Measurements from ENCODE around the gene VEZT. TPM values are rescaled to one million over a fixed set of nuclear protein-coding genes. Genes with fewer than 3 reads are reported as not detected.
"Not testable (repeated sequence)": the region's sequence is repeated elsewhere in the genome, so short reads cannot be mapped to it uniquely, and the experiment has no call there.

Gene VEZT
- total RNA-seq, 4 donors from 2014 or later = 55.2 to 130 (median 85.5) TPM

DNA sequence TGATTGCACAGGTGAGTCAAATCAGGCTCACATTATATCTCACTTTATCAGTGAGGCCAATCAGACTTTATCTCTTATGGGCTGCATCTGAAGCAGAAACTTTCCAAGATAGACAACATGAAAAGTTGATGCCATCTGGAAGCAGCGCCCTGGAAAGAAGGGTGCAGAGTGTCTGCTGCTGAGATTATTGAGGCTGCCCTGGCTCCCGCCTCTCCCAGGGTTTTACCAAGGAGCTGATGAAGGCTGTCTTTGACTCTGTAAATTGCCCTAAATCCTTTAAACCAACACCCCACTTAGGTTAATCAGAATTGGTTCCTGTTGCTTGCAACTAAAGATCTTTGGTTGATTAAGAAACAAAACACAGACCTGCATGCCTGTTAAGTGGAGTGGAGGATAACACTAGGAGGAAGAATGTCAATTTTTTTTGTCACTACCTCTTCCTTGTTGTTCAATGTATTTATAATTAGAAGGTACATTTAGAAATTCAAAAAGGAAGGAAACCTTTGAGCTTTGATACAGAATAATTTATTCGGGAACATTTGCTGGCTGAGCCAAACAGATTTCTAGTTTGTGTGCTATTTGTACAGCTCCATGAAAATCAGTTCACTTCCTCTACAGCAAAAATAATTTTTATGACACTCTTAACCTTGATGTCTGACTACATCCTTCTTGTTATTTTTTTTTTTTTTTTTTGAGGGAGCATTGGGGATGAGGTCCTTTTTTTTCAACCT is 104.1 kb downstream of the VEZT start:
- Histone ChIP-seq H3K4me3 (no peak overlapping the region), H3K36me3 (no peaks in the 10 kb centered on the region), H3K27me3 (no peaks in the 10 kb centered on the region), H3K4me1 (no peaks in the 10 kb centered on the region), H3K27ac (no peak overlapping the region), H3K9me3 (no peaks in the 10 kb centered on the region)
- WGBS, 2 donors (ENCODE audit: low coverage in 1 of 2) = 50 to 60% methylated on average over 1 to 3 of the region's 3 CpGs
- DNase-seq = no peak
- in situ Hi-C loops (cut with MboI; ENCODE audit: low pct_ligation_motif_present in 1 of 4, low pct_unique_long_range_greater_than_20kb in 1 of 4, low sequenced_read_pairs in 3 of 4) (no loop called here), intact Hi-C loops (cut with DNase I; ENCODE audit: low total_unique reads) (no loop called here)
- TF ChIP-seq, protein P1, sequence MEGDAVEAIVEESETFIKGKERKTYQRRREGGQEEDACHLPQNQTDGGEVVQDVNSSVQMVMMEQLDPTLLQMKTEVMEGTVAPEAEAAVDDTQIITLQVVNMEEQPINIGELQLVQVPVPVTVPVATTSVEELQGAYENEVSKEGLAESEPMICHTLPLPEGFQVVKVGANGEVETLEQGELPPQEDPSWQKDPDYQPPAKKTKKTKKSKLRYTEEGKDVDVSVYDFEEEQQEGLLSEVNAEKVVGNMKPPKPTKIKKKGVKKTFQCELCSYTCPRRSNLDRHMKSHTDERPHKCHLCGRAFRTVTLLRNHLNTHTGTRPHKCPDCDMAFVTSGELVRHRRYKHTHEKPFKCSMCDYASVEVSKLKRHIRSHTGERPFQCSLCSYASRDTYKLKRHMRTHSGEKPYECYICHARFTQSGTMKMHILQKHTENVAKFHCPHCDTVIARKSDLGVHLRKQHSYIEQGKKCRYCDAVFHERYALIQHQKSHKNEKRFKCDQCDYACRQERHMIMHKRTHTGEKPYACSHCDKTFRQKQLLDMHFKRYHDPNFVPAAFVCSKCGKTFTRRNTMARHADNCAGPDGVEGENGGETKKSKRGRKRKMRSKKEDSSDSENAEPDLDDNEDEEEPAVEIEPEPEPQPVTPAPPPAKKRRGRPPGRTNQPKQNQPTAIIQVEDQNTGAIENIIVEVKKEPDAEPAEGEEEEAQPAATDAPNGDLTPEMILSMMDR (IDR thresholded peaks at IDR 0.05) = no peak
- no peak for TF ChIP-seq POLR2AphosphoS5 (IDR thresholded peaks at IDR 0.05)
- TF ChIP-seq EP300 (IDR thresholded peaks at IDR 0.05; ENCODE audit: low read depth) = no peak
- TF ChIP-seq POLR2A (IDR thresholded peaks at IDR 0.05) = no peak

DNA sequence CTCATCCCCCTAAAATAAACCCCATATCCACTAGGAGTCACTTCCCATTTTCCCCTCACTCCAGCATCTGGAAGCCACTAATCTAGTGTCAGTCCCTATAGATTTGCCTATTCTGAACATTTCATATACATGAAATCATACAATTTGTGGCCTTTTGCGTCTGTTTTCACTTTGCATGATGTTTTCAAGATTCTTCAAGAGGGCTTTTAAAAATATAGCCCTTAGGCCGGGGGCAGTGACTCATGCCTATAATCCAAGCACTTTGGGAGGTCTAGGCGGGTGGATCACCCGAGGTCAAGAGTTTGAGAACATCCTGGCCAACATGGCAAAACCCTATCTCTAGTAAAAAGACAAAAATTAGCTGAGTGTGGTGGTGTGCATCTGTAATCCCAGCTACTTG is 104.7 kb downstream of the VEZT start:
- Histone ChIP-seq H3K9me3 (no peaks in the 10 kb centered on the region), H3K27me3 (no peaks in the 10 kb centered on the region), H3K4me3 (no peak overlapping the region), H3K4me1 (no peaks in the 10 kb centered on the region), H3K36me3 (no peaks in the 10 kb centered on the region), H3K27ac (no peak overlapping the region)
- in situ Hi-C loops (cut with MboI; ENCODE audit: low pct_ligation_motif_present in 1 of 4, low pct_unique_long_range_greater_than_20kb in 1 of 4, low sequenced_read_pairs in 3 of 4) (no loop called here), intact Hi-C loops (cut with DNase I; ENCODE audit: low total_unique reads) (no loop called here)
- no peak for TF ChIP-seq EP300 (IDR thresholded peaks at IDR 0.05; ENCODE audit: low read depth)
- no peak for TF ChIP-seq POLR2AphosphoS5 (IDR thresholded peaks at IDR 0.05)
- TF ChIP-seq POLR2A (IDR thresholded peaks at IDR 0.05) = no peak
- TF ChIP-seq, protein P1 (IDR thresholded peaks at IDR 0.05) = no peak
- WGBS, 2 donors (ENCODE audit: low coverage in 1 of 2) = 79 to 85% methylated on average over 2 to 4 of the region's 4 CpGs
- no peak for DNase-seq

DNA sequence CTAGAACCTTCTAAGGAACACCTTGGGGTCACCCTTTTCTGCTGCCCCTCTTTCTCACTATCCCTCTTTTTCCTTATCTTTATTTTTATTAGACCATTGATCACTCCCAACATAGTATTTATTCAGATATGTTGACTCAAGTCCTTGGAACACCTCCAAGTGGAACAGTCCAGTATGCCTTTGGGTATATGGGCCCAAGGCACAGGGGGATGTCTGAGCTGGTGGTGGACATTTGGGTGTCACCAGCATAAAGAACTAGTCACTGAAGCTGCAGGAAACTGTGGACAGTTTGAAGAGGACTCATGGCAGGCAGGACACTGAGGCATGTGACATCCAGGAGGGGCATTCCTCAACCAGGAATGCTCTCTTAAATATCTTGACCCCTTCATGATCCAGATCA is 105.6 kb downstream of the VEZT start:
- no peak for DNase-seq

DNA sequence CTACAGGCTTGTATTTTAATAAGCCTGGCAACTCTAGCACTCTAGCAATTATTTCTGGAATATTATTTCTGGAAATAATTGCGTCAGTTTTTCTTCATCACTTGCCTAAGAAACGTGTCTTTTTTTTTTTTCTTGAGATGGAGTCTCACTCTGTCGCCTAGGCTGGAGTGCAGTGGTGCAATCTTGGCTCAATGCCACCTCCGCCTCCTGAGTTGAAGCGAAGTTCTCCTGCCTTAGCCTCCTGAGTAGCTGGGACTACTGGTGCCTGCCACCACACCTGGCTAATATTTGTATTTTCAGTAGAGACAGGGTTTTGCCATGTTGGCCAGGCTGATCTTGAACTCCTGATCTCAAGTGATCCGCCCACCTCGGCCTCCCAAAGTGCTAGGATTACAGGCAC is 106.6 kb downstream of the VEZT start:
- WGBS, 2 donors (ENCODE audit: low coverage in 1 of 2) = 77 to 80% methylated on average over 7 of the region's 7 CpGs

More for the DNA sequence above, 105.6 kb downstream of the VEZT start:
- intact Hi-C loops (cut with DNase I; ENCODE audit: low total_unique reads) (no loop called here), in situ Hi-C loops (cut with MboI; ENCODE audit: low pct_ligation_motif_present in 1 of 4, low pct_unique_long_range_greater_than_20kb in 1 of 4, low sequenced_read_pairs in 3 of 4) (no loop called here)
- no peak overlapping the region for H3K4me3 ChIP-seq
- TF ChIP-seq EP300 (IDR thresholded peaks at IDR 0.05; ENCODE audit: low read depth) (no peak), POLR2A (IDR thresholded peaks at IDR 0.05) (no peak), POLR2AphosphoS5 (IDR thresholded peaks at IDR 0.05) (no peak)
- TF ChIP-seq, protein P1 (IDR thresholded peaks at IDR 0.05) = no peak
- no peak overlapping the region for H3K27ac ChIP-seq
- H3K27me3 ChIP-seq = no peaks in the 10 kb centered on the region
- H3K9me3 ChIP-seq = no peaks in the 10 kb centered on the region
- no peaks in the 10 kb centered on the region for H3K36me3 ChIP-seq
- no peaks in the 10 kb centered on the region for H3K4me1 ChIP-seq

DNA sequence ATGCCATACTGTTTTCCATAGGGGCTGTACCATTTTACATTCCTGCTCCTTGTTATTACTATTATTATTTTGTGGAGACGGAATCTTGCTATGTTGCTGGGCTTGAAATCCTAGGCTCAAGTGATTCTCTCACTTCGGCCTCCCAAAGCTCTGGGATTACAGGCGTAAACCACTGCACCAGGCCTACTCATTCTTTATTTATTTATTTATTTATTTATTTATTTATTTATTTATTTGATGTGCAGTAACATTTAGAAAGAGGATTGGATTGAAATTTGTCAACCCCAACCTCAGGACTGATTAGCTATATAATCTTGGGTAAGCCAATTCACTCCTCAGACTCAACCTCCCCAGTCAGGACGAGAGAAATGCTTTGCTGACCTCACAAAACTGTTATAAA is 107.9 kb downstream of the VEZT start:
- TF ChIP-seq POLR2A (IDR thresholded peaks at IDR 0.05) (no peak), POLR2AphosphoS5 (IDR thresholded peaks at IDR 0.05) (no peak), EP300 (IDR thresholded peaks at IDR 0.05; ENCODE audit: low read depth) (no peak)
- TF ChIP-seq, protein P1 (IDR thresholded peaks at IDR 0.05) = no peak
- DNase-seq = no peak
- no peak overlapping the region for H3K4me3 ChIP-seq
- no peaks in the 10 kb centered on the region for H3K9me3 ChIP-seq
- no peaks in the 10 kb centered on the region for H3K4me1 ChIP-seq
- H3K36me3 ChIP-seq = no peaks in the 10 kb centered on the region
- H3K27ac ChIP-seq = no peak overlapping the region
- in situ Hi-C loops (cut with MboI; ENCODE audit: low pct_ligation_motif_present in 1 of 4, low pct_unique_long_range_greater_than_20kb in 1 of 4, low sequenced_read_pairs in 3 of 4) (loop anchor here in 1 of 4 donors (25.0 kb wide), 1 partner anchor 213 kb away; no protein-coding TSS in a partner anchor), intact Hi-C loops (cut with DNase I; ENCODE audit: low total_unique reads) (no loop called here)
- 97 to 100% methylated on average over 3 to 4 of the region's 4 CpGs for WGBS, 2 donors (ENCODE audit: low coverage in 1 of 2)
- H3K27me3 ChIP-seq = no peaks in the 10 kb centered on the region

More for the DNA sequence above, 106.6 kb downstream of the VEZT start:
- H3K27me3 ChIP-seq; H3K36me3 ChIP-seq; in situ Hi-C loops (cut with MboI; ENCODE audit: low pct_ligation_motif_present in 1 of 4, low pct_unique_long_range_greater_than_20kb in 1 of 4, low sequenced_read_pairs in 3 of 4); H3K9me3 ChIP-seq; DNase-seq; H3K4me3 ChIP-seq; H3K27ac ChIP-seq; H3K4me1 ChIP-seq; intact Hi-C loops (cut with DNase I; ENCODE audit: low total_unique reads): not testable (repeated sequence)

Measured in transverse colon (tissue), 4 donors.